ENCODE results near the gene SLC35A3. TPM values are rescaled to one million over a fixed set of nuclear protein-coding genes. Genes with fewer than 3 reads are reported as not detected.

The SLC35A3 gene
- total and polyA plus RNA-seq, 9 of the 15 experiments (the other 6 are each of a cell fraction or from before 2014, with no cell fraction given): 3.5 to 21.7 (median 13.2) TPM

- TF ChIP-seq ATF2 (CRISPR knock-in tag; IDR thresholded peaks at IDR 0.05) (no peak), HDGF (IDR thresholded peaks at IDR 0.05) (peak; percentile 55; the same call in 1 of the 2 replicates), EHMT2 (IDR thresholded peaks at IDR 0.05) (peak; percentile 71), DNMT1 (IDR thresholded peaks at IDR 0.05) (0 out of 2 replicates have a peak, but pooled peaks have one; percentile 78), CAMTA2 (CRISPR knock-in tag; conservative IDR thresholded peaks at IDR 0.05) (no peak), HDAC1 (IDR thresholded peaks at IDR 0.05) (peak in 1 of 2 experiments; percentile 76; a peak in 2 of 4 replicates), NFE2 (IDR thresholded peaks at IDR 0.05; ENCODE audit: low read depth) (no peak), PHF20 (IDR thresholded peaks at IDR 0.05; ENCODE audit: partially characterized antibody) (peak; percentile 22), HNRNPK (IDR thresholded peaks at IDR 0.05; ENCODE audit: low read depth, low read length, poor library complexity, severe bottlenecking) (peak; percentile 23), CHD4 (IDR thresholded peaks at IDR 0.05; ENCODE audit: insufficient read depth, insufficient replicate concordance, low read depth, low read length, poor library complexity, severe bottlenecking) (no peak), CSDE1 (IDR thresholded peaks at IDR 0.05) (0 out of 4 replicates have a peak, but pooled peaks of 1 of the 2 experiments have one; percentile 64), BRD4 (IDR thresholded peaks at IDR 0.05) (no peak), KHSRP (IDR thresholded peaks at IDR 0.05) (0 out of 2 replicates have a peak, but pooled peaks have one; percentile 28)
- TF ChIP-seq, protein P1, sequence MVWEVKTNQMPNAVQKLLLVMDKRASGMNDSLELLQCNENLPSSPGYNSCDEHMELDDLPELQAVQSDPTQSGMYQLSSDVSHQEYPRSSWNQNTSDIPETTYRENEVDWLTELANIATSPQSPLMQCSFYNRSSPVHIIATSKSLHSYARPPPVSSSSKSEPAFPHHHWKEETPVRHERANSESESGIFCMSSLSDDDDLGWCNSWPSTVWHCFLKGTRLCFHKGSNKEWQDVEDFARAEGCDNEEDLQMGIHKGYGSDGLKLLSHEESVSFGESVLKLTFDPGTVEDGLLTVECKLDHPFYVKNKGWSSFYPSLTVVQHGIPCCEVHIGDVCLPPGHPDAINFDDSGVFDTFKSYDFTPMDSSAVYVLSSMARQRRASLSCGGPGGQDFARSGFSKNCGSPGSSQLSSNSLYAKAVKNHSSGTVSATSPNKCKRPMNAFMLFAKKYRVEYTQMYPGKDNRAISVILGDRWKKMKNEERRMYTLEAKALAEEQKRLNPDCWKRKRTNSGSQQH (CRISPR knock-in tag; IDR thresholded peaks at IDR 0.05): peak; percentile 87
- TF ChIP-seq, protein P2, sequence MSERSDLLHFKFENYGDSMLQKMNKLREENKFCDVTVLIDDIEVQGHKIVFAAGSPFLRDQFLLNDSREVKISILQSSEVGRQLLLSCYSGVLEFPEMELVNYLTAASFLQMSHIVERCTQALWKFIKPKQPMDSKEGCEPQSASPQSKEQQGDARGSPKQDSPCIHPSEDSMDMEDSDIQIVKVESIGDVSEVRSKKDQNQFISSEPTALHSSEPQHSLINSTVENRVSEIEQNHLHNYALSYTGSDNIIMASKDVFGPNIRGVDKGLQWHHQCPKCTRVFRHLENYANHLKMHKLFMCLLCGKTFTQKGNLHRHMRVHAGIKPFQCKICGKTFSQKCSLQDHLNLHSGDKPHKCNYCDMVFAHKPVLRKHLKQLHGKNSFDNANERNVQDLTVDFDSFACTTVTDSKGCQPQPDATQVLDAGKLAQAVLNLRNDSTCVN (CRISPR knock-in tag; IDR thresholded peaks at IDR 0.05): peak; percentile 85; the same call in 1 of the 2 replicates
These were observed 95.6 kb downstream of the SLC35A3 start (continued) for GRCh38 chr1:100065183-100065968.
